KBM-7 (cell line): ENCODE data around the gene CIRBP.
"Not testable (repeated sequence)": the region's sequence is repeated elsewhere in the genome, so short reads cannot be mapped to it uniquely, and the experiment has no call there.

Source experiments
- DNase-seq: peaks from one replicate; pipeline ENCODE4 v3.0.0-alpha.2; 2015
- in situ Hi-C: fragments of 300-500 bp; cut with MboI; formaldehyde crosslinking; loops from 2 replicates; pipeline ENCODE4 v1.14.3; 2020; ENCODE audit warnings: low sequenced_read_pairs, low pct_unique_long_range_greater_than_20kb, mixed read lengths

CIRBP gene

GRCh38 chr19:1315470-1316166 is 46.5 kb downstream of the CIRBP start:
- DNase-seq: peak; percentile 39
- in situ Hi-C loops: loop anchor here (10.0 kb wide), 1 partner anchor 49 kb away; no protein-coding TSS in a partner anchor

GRCh38 chr19:1316466-1316865 is 47.3 kb downstream of the CIRBP start:
- no peak for DNase-seq
- in situ Hi-C loops: loop anchor here (10.0 kb wide), 1 partner anchor 48 kb away; no protein-coding TSS in a partner anchor

- DNase-seq: no peak
- in situ Hi-C loops: loop anchor here (10.0 kb wide), 1 partner anchor 47 kb away; no protein-coding TSS in a partner anchor
These were observed 48.3 kb downstream of the CIRBP start for GRCh38 chr19:1317274-1318003.

- no peak for DNase-seq
- in situ Hi-C loops: loop anchor here (10.0 kb wide), 1 partner anchor 46 kb away; no protein-coding TSS in a partner anchor
These were observed 49.7 kb downstream of the CIRBP start for GRCh38 chr19:1318678-1319471.

GRCh38 chr19:1320282-1320650 is 51.1 kb downstream of the CIRBP start:
- in situ Hi-C loops, DNase-seq: not testable (repeated sequence)

- in situ Hi-C loops: no loop called here
- no peak for DNase-seq
These were observed 52.4 kb downstream of the CIRBP start for GRCh38 chr19:1321539-1321938.

- no peak for DNase-seq
- in situ Hi-C loops: no loop called here
These were observed 53.3 kb downstream of the CIRBP start for GRCh38 chr19:1322198-1322981.

GRCh38 chr19:1324249-1324805 is 55.2 kb downstream of the CIRBP start:
- in situ Hi-C loops: no loop called here

More at GRCh38 chr19:1324249-1324805, 55.2 kb downstream of the CIRBP start:
- no peak for DNase-seq
